ENCODE measurements around the gene SNCG. TPM values are rescaled to one million over a fixed set of nuclear protein-coding genes. Genes with fewer than 3 reads are reported as not detected.

The SNCG gene
- total and polyA plus RNA-seq, 2 experiments from 2014 or later: 4.0 to 17.0 TPM

GRCh38 chr10:86945361-86946212, 12.8 kb upstream of the SNCG start:
- Histone ChIP-seq H3K4me1 (ENCODE audit: insufficient read depth) (peaks cover 9% of the 10 kb centered on the region), H3K27ac (ENCODE audit: low read depth) (no peak overlapping the region), H3F3A (replicated peaks; ENCODE audit: low read depth) (no peaks in the 10 kb centered on the region), H3K4me2 (no peak overlapping the region), H3K36me3 (ENCODE audit: insufficient read depth) (no peaks in the 10 kb centered on the region), H2AFZ (peak overlapping the region; percentile 91), H3K27me3 (ENCODE audit: insufficient read depth) (peaks cover 8% of the 10 kb centered on the region; the same call in 1 of the 2 replicates), H3K79me2 (replicated peaks; ENCODE audit: insufficient read depth) (no peaks in the 10 kb centered on the region), H4K20me1 (replicated peaks; ENCODE audit: insufficient read depth) (no peaks in the 10 kb centered on the region), H3K9me2 (ENCODE audit: insufficient read depth) (no peaks in the 10 kb centered on the region), H3K4me3 (no peak overlapping the region)
- Mint-ChIP-seq H3K9me3 (peaks cover 5% of the 10 kb centered on the region), H3K36me3 (ENCODE audit: low read depth) (peaks cover 7% of the 10 kb centered on the region; the same call in 2 of the 3 replicates), H3K4me3 (no peak overlapping the region), H3K4me1 (peaks cover 16% of the 10 kb centered on the region), H3K27me3 (ENCODE audit: insufficient read depth, low read depth, poor library complexity) (peaks cover 23% of the 10 kb centered on the region), H3K27ac (no peak overlapping the region)
- TF ChIP-seq CREB1 (CRISPR knock-in tag; IDR thresholded peaks at IDR 0.05; ENCODE audit: low read depth) (no peak), REST (IDR thresholded peaks at IDR 0.05; ENCODE audit: unreplicated experiment) (no peak), CTCF (conservative IDR thresholded peaks at IDR 0.05; ENCODE audit: low read depth in 2 of 2) (peak; percentile 74 to 86), NANOG (IDR thresholded peaks at IDR 0.05; ENCODE audit: borderline replicate concordance) (no peak), JUNB (IDR thresholded peaks at IDR 0.05; ENCODE audit: unreplicated experiment) (no peak), EZH2phosphoT487 (IDR thresholded peaks at IDR 0.05; ENCODE audit: unreplicated experiment) (no peak), POLR2AphosphoS5 (IDR thresholded peaks at IDR 0.05; ENCODE audit: low read depth) (no peak)
- ATAC-seq (peak; percentile 84), DNase-seq (ENCODE audit: low spot score) (peak; percentile 89)
